Vagina (tissue), 2 donors: ENCODE results near the gene ETV3.

Experiments used
- CTCF ChIP-seq, 3 experiments: fragments of 450-650 bp in 2 of 3; fragments of 200-600 bp in 1 of 3; sonication (generic) in 1 of 3; IDR thresholded peaks; one replicate each; pipeline ENCODE4 v1.5.1; 2017 to 2019; ENCODE audit warnings: antibody characterized with exemption in 3 of 3, mild to moderate bottlenecking in 2 of 3, moderate library complexity in 2 of 3
- POLR2AphosphoS5 ChIP-seq, 2 donors: sonication (generic); formaldehyde crosslinking; IDR thresholded peaks; one replicate each; pipeline ENCODE4 v1.9.0; 2017; ENCODE audit warnings: antibody characterized with exemption in 2 of 2, mild to moderate bottlenecking in 2 of 2, low read depth in 1 of 2; ENCODE audit not compliant: insufficient read depth in 1 of 2

- TF ChIP-seq CTCF (IDR thresholded peaks at IDR 0.05), result no peak
- TF ChIP-seq POLR2AphosphoS5 (IDR thresholded peaks at IDR 0.05; ENCODE audit: insufficient read depth in 1 of 2, low read depth in 1 of 2), result no peak
Observed at GRCh38 chr1:157181790-157182189, 43.6 kb upstream of the ETV3 start.
